A673 (cell line): ENCODE data around the gene NDRG3.

Experiments used
- EZH2 ChIP-seq: fragments of 200-600 bp; sonication (generic); IDR thresholded peaks from 2 replicates; pipeline ENCODE4 v1.6.1; 2017; ENCODE audit warnings: borderline replicate concordance, low read depth, mild to moderate bottlenecking, mixed read lengths, antibody characterized with exemption, low read length; ENCODE audit not compliant: poor library complexity, severe bottlenecking
- TF ChIP-seq, protein P1 (sequence below): fragments of 300-800, 200-600 bp; sonication (generic); conservative IDR thresholded peaks from 2 replicates; pipeline ENCODE4 v1.5.1; 2017; ENCODE audit warnings: low read depth, mild to moderate bottlenecking, antibody characterized with exemption, low read length, moderate library complexity, mixed read lengths

DNA sequence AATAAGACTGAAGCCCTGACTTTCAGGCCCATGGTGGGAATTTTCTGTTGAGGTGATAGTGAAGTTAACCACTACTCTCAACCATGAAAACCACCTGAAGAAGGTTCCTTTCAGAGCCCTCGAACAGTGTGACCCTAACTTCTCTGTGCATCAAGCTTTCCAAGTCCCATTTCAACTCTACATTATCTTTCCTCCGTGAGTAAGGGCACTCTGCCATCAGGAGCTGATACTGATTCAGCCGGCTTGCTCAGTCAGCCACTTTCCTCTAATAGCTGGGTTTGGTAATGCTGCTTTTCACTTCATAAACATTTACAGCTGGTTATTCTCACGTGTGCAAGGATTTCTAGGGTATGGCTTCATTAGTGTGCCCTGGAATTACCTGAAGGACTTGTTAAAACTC is 89.2 kb downstream of the NDRG3 start:
- TF ChIP-seq, protein P1, sequence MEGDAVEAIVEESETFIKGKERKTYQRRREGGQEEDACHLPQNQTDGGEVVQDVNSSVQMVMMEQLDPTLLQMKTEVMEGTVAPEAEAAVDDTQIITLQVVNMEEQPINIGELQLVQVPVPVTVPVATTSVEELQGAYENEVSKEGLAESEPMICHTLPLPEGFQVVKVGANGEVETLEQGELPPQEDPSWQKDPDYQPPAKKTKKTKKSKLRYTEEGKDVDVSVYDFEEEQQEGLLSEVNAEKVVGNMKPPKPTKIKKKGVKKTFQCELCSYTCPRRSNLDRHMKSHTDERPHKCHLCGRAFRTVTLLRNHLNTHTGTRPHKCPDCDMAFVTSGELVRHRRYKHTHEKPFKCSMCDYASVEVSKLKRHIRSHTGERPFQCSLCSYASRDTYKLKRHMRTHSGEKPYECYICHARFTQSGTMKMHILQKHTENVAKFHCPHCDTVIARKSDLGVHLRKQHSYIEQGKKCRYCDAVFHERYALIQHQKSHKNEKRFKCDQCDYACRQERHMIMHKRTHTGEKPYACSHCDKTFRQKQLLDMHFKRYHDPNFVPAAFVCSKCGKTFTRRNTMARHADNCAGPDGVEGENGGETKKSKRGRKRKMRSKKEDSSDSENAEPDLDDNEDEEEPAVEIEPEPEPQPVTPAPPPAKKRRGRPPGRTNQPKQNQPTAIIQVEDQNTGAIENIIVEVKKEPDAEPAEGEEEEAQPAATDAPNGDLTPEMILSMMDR = no peak
- TF ChIP-seq EZH2 = no peak
